Suprapubic skin (tissue), 4 donors: ENCODE data around the gene PRRX1.

Experiments
- POLR2A ChIP-seq, 2 donors: fragments of 450-650 bp; IDR thresholded peaks; one replicate each; pipeline ENCODE4 v1.6.1; 2017; ENCODE audit warnings: antibody characterized with exemption in 2 of 2, mild to moderate bottlenecking in 2 of 2, moderate library complexity in 2 of 2
- POLR2AphosphoS5 ChIP-seq, 3 donors: sonication (generic); formaldehyde crosslinking; IDR thresholded peaks; one replicate each; pipeline ENCODE4 v1.6.1; 2017; ENCODE audit warnings: antibody characterized with exemption in 3 of 3
- TF ChIP-seq, protein P1 (sequence below), 2 donors: fragments of 200-600 bp in 1 of 2; fragments of 450-650 bp in 1 of 2; sonication (generic) in 1 of 2; IDR thresholded peaks; one replicate each; pipeline ENCODE4 v1.5.1; 2016 to 2019; ENCODE audit warnings: antibody characterized with exemption in 2 of 2, mild to moderate bottlenecking in 1 of 2, moderate library complexity in 1 of 2

DNA sequence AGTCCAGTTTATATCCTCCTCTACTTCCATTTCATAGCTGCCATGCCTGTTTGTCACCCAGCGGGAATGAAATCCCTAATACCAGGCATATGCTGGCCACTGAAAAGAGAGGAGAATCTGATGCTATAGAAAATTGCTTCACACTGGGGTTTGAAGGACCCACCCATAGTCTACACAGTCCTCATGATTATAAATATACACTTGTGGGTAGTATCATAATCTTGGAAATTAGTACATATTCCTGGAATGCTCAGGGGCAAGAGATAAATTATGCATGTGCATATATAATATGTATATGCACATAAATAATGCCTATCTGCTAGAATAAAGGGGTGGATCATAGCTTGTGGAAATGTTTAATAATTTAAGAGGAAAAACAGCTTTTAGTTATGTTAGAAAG is 105.8 kb downstream of the PRRX1 start:
- TF ChIP-seq, protein P1, sequence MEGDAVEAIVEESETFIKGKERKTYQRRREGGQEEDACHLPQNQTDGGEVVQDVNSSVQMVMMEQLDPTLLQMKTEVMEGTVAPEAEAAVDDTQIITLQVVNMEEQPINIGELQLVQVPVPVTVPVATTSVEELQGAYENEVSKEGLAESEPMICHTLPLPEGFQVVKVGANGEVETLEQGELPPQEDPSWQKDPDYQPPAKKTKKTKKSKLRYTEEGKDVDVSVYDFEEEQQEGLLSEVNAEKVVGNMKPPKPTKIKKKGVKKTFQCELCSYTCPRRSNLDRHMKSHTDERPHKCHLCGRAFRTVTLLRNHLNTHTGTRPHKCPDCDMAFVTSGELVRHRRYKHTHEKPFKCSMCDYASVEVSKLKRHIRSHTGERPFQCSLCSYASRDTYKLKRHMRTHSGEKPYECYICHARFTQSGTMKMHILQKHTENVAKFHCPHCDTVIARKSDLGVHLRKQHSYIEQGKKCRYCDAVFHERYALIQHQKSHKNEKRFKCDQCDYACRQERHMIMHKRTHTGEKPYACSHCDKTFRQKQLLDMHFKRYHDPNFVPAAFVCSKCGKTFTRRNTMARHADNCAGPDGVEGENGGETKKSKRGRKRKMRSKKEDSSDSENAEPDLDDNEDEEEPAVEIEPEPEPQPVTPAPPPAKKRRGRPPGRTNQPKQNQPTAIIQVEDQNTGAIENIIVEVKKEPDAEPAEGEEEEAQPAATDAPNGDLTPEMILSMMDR (IDR thresholded peaks at IDR 0.05) = no peak
- TF ChIP-seq POLR2A (IDR thresholded peaks at IDR 0.05) (no peak), POLR2AphosphoS5 (IDR thresholded peaks at IDR 0.05) (no peak)
